HepG2 (cell line): ENCODE data around the gene GINS2.

Experiments
- CBX5 ChIP-seq: sonication (generic); formaldehyde crosslinking; IDR thresholded peaks from 2 replicates; pipeline ENCODE4 v1.4.0; 2020; ENCODE audit warnings: missing genetic modification reagents, borderline replicate concordance
- KLF9 ChIP-seq: IDR thresholded peaks from 2 replicates; pipeline ENCODE4 v1.6.1; 2016; ENCODE audit warnings: low read depth
- RAD21 ChIP-seq: fragments of 450-650 bp; formaldehyde crosslinking; IDR thresholded peaks from 2 replicates; pipeline ENCODE4 v1.5.0; 2020; ENCODE audit warnings: mild to moderate bottlenecking

DNA sequence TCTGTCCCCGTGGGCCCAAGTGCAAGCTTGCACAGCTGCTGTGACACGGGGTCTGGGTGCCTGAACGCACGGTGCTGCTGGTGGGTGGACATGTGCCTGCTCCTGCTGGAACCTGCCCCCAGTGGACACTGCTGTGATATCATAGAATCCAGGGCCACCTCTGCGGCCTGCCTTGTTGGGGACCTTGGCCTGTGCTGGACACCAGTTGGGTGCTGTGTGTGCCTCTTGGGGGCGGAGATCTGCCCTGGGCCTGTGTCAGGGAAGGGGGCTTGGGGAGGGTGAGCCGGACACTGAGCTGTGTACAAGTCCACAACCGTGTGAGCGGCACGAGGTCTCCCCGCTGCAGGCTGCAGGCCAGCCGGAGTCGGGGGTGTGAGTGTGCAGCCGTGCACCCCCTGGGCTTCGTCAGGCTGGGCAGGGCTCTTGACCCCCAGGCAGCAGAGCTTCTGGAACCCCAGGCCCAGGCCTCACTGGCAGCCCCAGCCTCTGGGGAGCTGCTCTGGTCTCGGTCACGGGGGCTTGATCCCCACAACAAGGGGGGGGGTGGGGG, 42.3 kb downstream of the GINS2 start:
- TF ChIP-seq KLF9 (CRISPR knock-in tag) = no peak
- TF ChIP-seq RAD21 (CRISPR knock-in tag) = no peak
- no peak for TF ChIP-seq CBX5 (CRISPR knock-in tag)
